K562 (cell line): Measurements from ENCODE around the gene SLC34A2. TPM values are rescaled to one million over a fixed set of nuclear protein-coding genes. Genes with fewer than 3 reads are reported as not detected.

Experiments
- EGR1 ChIP-seq: fragments of 450-650 bp; conservative IDR thresholded peaks from 2 replicates; pipeline ENCODE4 v1.6.1; 2017; ENCODE audit warnings: mild to moderate bottlenecking
- ELF4 ChIP-seq: fragments of 450-650 bp; formaldehyde crosslinking; IDR thresholded peaks from 2 replicates; pipeline ENCODE4 v1.4.0; 2022; ENCODE audit warnings: missing genetic modification characterization
- ESRRB ChIP-seq: fragments of 250-450 bp; sonication (Bioruptor Pico); IDR thresholded peaks from 2 replicates; pipeline ENCODE4 v1.5.0; 2020; ENCODE audit warnings: mild to moderate bottlenecking, moderate library complexity, borderline replicate concordance
- KAT7 ChIP-seq: sonication (generic); formaldehyde crosslinking; IDR thresholded peaks from 2 replicates; pipeline ENCODE4 v1.8.0; 2022; ENCODE audit warnings: missing genetic modification reagents, mild to moderate bottlenecking, borderline replicate concordance
- KDM1A ChIP-seq, 2 experiments: fragments of 450-650 bp; IDR thresholded peaks; 2 replicates each; pipeline ENCODE4 v1.6.1; 2016; ENCODE audit warnings: mild to moderate bottlenecking in 2 of 2
- MED1 ChIP-seq: sonication (generic); formaldehyde crosslinking; IDR thresholded peaks from 2 replicates; pipeline ENCODE4 v1.8.1; 2023; ENCODE audit warnings: missing genetic modification reagents, borderline replicate concordance
- MYNN ChIP-seq, 2 experiments: sonication (generic); formaldehyde crosslinking in 1 of 2; IDR thresholded peaks; 2 replicates each; pipeline versions ENCODE4 v1.5.0 to v1.6.1; 2016 to 2020; ENCODE audit warnings: antibody characterized with exemption in 1 of 2, missing genetic modification reagents in 1 of 2
- NFRKB ChIP-seq: fragments of 450-650 bp; IDR thresholded peaks from 2 replicates; pipeline ENCODE4 v1.6.1; 2016; ENCODE audit warnings: low read depth
- NFXL1 ChIP-seq: fragments of 450-650 bp; formaldehyde crosslinking; IDR thresholded peaks from 2 replicates; pipeline ENCODE4 v1.4.0; 2021; ENCODE audit warnings: mild to moderate bottlenecking
- NR2C1 ChIP-seq, 2 experiments: fragments of 450-650 bp; IDR thresholded peaks; 2 replicates each; pipeline ENCODE4 v1.6.1; 2017; ENCODE audit warnings: mild to moderate bottlenecking in 2 of 2, antibody characterized with exemption in 1 of 2, inconsistent platforms in 1 of 2, missing compliant biosample characterization in 1 of 2, missing genetic modification characterization in 1 of 2
- SIN3B ChIP-seq: fragments of 450-650 bp; IDR thresholded peaks from 2 replicates; pipeline ENCODE4 v1.6.1; 2017; ENCODE audit warnings: low read depth, mild to moderate bottlenecking, moderate library complexity
- SIRT6 ChIP-seq: IDR thresholded peaks from one replicate; pipeline ENCODE4 v1.6.1; 2012; ENCODE audit warnings: low read depth, mild to moderate bottlenecking, control low read depth, inconsistent platforms, low read length, moderate library complexity
- SMARCC2 ChIP-seq: fragments of 450-650 bp; IDR thresholded peaks from 2 replicates; pipeline ENCODE4 v1.6.1; 2017; ENCODE audit warnings: antibody characterized with exemption, moderate library complexity, mild to moderate bottlenecking, low read depth
- SMARCE1 ChIP-seq: fragments of 450-650 bp; IDR thresholded peaks from 2 replicates; pipeline ENCODE4 v1.7.1; 2016; ENCODE audit warnings: mild to moderate bottlenecking
- SPI1 ChIP-seq: IDR thresholded peaks from 2 replicates; pipeline ENCODE4 v1.6.1; 2011; ENCODE audit warnings: low read depth, low read length, control low read depth, borderline replicate concordance
- TRIM24 ChIP-seq, 2 experiments: fragments of 450-650 bp; IDR thresholded peaks; 2 replicates each; pipeline ENCODE4 v1.6.1; 2016
- ZBED1 ChIP-seq: IDR thresholded peaks from 2 replicates; pipeline ENCODE4 v1.6.1; 2014
- ZNF174 ChIP-seq: fragments of 250-450 bp; sonication (Bioruptor Pico); IDR thresholded peaks from 2 replicates; pipeline ENCODE4 v1.4.0; 2020; ENCODE audit warnings: mild to moderate bottlenecking
- ZSCAN29 ChIP-seq: fragments of 450-650 bp; IDR thresholded peaks from 2 replicates; pipeline ENCODE4 v1.6.1; 2017
- polyA plus RNA-seq, 8 experiments: library from polyadenylated mRNA; depleted of rRNA in 4 of 8; stranded (reverse) in 5 of 8; unstranded in 3 of 8; fragments of >200 nt; fragmentation: Nextera tagmentation in 2 of 8; fragmentation: Illumina TruSeq in 1 of 8; extraction: Ambion mirVana in 2 of 8; extraction: Trizol in 1 of 8; gene quantifications; 2 replicates each; pipeline versions ENCODE4 v1.2.1 to v1.2.3, GENCODE V29; 2011 to 2014; ENCODE audit warnings: inconsistent platforms in 1 of 8, missing spikeins in 1 of 8
- total RNA-seq, 7 experiments: library from RNA; depleted of rRNA in 6 of 7; stranded (reverse); fragments of >200 nt in 6 of 7; fragmentation: Illumina TruSeq in 2 of 7; extraction: Trizol in 2 of 7; gene quantifications; 2 replicates each; pipeline versions ENCODE4 v1.2.1 to v1.2.3, GENCODE V29; 2011 to 2021; ENCODE audit warnings: low replicate concordance in 1 of 7
- TF ChIP-seq, protein P1 (sequence below), 2 experiments: IDR thresholded peaks in 1 of 2; conservative IDR thresholded peaks in 1 of 2; 2 replicates each; pipeline ENCODE4 v1.6.1; 2016; ENCODE audit warnings: low read depth in 2 of 2, mild to moderate bottlenecking in 1 of 2, missing compliant biosample characterization in 1 of 2, missing genetic modification characterization in 1 of 2, moderate library complexity in 1 of 2
- TF ChIP-seq, protein P2 (sequence below): fragments of 250-450 bp; sonication (Bioruptor Pico); IDR thresholded peaks from 2 replicates; pipeline ENCODE4 v1.4.0; 2020; ENCODE audit warnings: mild to moderate bottlenecking, moderate library complexity, borderline replicate concordance
- TF ChIP-seq, protein P3 (sequence below): fragments of 450-650 bp; IDR thresholded peaks from 2 replicates; pipeline ENCODE4 v1.6.1; 2017; ENCODE audit warnings: mild to moderate bottlenecking, moderate library complexity
- TF ChIP-seq, protein P4 (sequence below): fragments of 200-800 bp; sonication (Bioruptor generic); IDR thresholded peaks from 2 replicates; pipeline ENCODE4 v1.6.1; 2017; ENCODE audit warnings: missing genetic modification characterization, missing compliant biosample characterization

Gene SLC34A2
- total and polyA plus RNA-seq, 9 of the 15 experiments (the other 6 are each of a cell fraction or from before 2014, with no cell fraction given): 1.5 TPM; not detected in 8

DNA sequence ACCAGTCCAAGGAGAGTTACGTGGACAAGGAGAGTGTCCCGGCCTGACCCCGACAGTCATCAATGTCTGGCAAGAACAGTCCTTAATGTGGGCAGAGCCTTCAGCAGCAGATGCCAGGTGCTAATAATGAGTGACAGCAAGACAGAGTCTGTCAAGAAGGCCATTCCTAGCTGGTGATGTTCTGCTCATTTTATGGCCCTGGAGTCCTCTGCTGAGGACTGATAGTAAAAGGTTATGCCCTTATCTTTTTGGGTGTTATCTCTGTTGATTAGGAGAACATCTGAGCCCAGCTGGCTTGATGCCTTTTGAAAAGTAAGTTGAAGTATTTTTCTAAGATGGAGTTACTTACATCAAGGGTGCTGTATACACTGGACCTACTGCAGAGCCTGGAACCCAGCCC is 67.3 kb downstream of the SLC34A2 start (continued):
- TF ChIP-seq, protein P1, sequence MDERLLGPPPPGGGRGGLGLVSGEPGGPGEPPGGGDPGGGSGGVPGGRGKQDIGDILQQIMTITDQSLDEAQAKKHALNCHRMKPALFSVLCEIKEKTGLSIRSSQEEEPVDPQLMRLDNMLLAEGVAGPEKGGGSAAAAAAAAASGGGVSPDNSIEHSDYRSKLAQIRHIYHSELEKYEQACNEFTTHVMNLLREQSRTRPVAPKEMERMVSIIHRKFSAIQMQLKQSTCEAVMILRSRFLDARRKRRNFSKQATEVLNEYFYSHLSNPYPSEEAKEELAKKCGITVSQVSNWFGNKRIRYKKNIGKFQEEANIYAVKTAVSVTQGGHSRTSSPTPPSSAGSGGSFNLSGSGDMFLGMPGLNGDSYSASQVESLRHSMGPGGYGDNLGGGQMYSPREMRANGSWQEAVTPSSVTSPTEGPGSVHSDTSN (CRISPR knock-in tag; IDR thresholded peaks at IDR 0.05; ENCODE audit: low read depth): no peak
- TF ChIP-seq, protein P1 (tag; conservative IDR thresholded peaks at IDR 0.05; ENCODE audit: low read depth): peak; percentile 55
- TF ChIP-seq MYNN (IDR thresholded peaks at IDR 0.05) (no peak), MYNN (CRISPR knock-in tag; IDR thresholded peaks at IDR 0.05) (no peak), SPI1 (no peak), KDM1A (IDR thresholded peaks at IDR 0.05) (no peak; a peak in 1 of 4 replicates), NR2C1 (IDR thresholded peaks at IDR 0.05) (no peak), NR2C1 (tag; IDR thresholded peaks at IDR 0.05) (0 out of 2 replicates have a peak, but pooled peaks have one; percentile 29), SIRT6 (no peak), ZBED1 (no peak), TRIM24 (IDR thresholded peaks at IDR 0.05) (no peak), KAT7 (CRISPR knock-in tag) (no peak), SIN3B (no peak), NFRKB (no peak), ZSCAN29 (no peak), MED1 (CRISPR knock-in tag) (no peak), SMARCC2 (no peak), ELF4 (peak; percentile 13; the same call in 1 of the 2 replicates), ESRRB (CRISPR knock-in tag) (no peak), EGR1 (no peak), NFXL1 (CRISPR knock-in tag) (no peak), ZNF174 (CRISPR knock-in tag) (no peak), SMARCE1 (no peak)
- TF ChIP-seq, protein P2, sequence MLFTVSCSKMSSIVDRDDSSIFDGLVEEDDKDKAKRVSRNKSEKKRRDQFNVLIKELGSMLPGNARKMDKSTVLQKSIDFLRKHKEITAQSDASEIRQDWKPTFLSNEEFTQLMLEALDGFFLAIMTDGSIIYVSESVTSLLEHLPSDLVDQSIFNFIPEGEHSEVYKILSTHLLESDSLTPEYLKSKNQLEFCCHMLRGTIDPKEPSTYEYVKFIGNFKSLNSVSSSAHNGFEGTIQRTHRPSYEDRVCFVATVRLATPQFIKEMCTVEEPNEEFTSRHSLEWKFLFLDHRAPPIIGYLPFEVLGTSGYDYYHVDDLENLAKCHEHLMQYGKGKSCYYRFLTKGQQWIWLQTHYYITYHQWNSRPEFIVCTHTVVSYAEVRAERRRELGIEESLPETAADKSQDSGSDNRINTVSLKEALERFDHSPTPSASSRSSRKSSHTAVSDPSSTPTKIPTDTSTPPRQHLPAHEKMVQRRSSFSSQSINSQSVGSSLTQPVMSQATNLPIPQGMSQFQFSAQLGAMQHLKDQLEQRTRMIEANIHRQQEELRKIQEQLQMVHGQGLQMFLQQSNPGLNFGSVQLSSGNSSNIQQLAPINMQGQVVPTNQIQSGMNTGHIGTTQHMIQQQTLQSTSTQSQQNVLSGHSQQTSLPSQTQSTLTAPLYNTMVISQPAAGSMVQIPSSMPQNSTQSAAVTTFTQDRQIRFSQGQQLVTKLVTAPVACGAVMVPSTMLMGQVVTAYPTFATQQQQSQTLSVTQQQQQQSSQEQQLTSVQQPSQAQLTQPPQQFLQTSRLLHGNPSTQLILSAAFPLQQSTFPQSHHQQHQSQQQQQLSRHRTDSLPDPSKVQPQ (CRISPR knock-in tag): no peak
- TF ChIP-seq, protein P3, sequence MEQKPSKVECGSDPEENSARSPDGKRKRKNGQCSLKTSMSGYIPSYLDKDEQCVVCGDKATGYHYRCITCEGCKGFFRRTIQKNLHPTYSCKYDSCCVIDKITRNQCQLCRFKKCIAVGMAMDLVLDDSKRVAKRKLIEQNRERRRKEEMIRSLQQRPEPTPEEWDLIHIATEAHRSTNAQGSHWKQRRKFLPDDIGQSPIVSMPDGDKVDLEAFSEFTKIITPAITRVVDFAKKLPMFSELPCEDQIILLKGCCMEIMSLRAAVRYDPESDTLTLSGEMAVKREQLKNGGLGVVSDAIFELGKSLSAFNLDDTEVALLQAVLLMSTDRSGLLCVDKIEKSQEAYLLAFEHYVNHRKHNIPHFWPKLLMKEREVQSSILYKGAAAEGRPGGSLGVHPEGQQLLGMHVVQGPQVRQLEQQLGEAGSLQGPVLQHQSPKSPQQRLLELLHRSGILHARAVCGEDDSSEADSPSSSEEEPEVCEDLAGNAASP: no peak
- TF ChIP-seq, protein P4, sequence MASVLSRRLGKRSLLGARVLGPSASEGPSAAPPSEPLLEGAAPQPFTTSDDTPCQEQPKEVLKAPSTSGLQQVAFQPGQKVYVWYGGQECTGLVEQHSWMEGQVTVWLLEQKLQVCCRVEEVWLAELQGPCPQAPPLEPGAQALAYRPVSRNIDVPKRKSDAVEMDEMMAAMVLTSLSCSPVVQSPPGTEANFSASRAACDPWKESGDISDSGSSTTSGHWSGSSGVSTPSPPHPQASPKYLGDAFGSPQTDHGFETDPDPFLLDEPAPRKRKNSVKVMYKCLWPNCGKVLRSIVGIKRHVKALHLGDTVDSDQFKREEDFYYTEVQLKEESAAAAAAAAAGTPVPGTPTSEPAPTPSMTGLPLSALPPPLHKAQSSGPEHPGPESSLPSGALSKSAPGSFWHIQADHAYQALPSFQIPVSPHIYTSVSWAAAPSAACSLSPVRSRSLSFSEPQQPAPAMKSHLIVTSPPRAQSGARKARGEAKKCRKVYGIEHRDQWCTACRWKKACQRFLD (CRISPR knock-in tag): peak; percentile 80; the same call in 1 of the 2 replicates
